Fibroblast of lung (primary cell): ENCODE results near the gene SPATA46. TPM values are rescaled to one million over a fixed set of nuclear protein-coding genes. Genes with fewer than 3 reads are reported as not detected.

Experiments used
- DNase-seq, 2 donors: peaks; one replicate each; pipeline versions ENCODE4 v3.0.0 to v3.0.0-alpha.2; 2010; ENCODE audit warnings: low read depth in 2 of 2
- H2AFZ ChIP-seq: 2 replicates; pipeline ENCODE4 v1.5.1; 2012; ENCODE audit warnings: low read length, control low read depth, inconsistent platforms
- H3K27ac ChIP-seq: 2 replicates; pipeline ENCODE4 v1.5.1; 2011; ENCODE audit warnings: low read length, control low read depth; ENCODE audit not compliant: insufficient read depth
- H3K27me3 ChIP-seq: 2 replicates; pipeline ENCODE4 v1.5.1; 2011; ENCODE audit warnings: mild to moderate bottlenecking, low read length; ENCODE audit not compliant: control insufficient read depth, insufficient read depth
- H3K36me3 ChIP-seq: 2 replicates; pipeline ENCODE4 v1.5.1; 2011; ENCODE audit warnings: low read length; ENCODE audit not compliant: control insufficient read depth, insufficient read depth
- H3K4me1 ChIP-seq: 2 replicates; pipeline ENCODE4 v1.5.1; 2011; ENCODE audit warnings: low read length; ENCODE audit not compliant: control insufficient read depth, insufficient read depth; ENCODE audit errors: extremely low read depth
- H3K4me2 ChIP-seq: 2 replicates; pipeline ENCODE4 v1.5.1; 2011; ENCODE audit warnings: low read length, control low read depth; ENCODE audit not compliant: insufficient read depth; ENCODE audit errors: extremely low read depth
- H3K4me3 ChIP-seq, 4 experiments: fragments of 200-600 bp in 1 of 4; sonication (generic) in 1 of 4; replicated peaks in 1 of 4; 2 replicates each; pipeline ENCODE4 v1.5.1; 2011 to 2016; ENCODE audit warnings: low read length in 4 of 4, low read depth in 3 of 4, mild to moderate bottlenecking in 3 of 4, control low read depth in 2 of 4, inconsistent platforms in 1 of 4, mixed read lengths in 1 of 4; ENCODE audit not compliant: insufficient read depth in 1 of 4; ENCODE audit errors: control extremely low read depth in 1 of 4
- H3K79me2 ChIP-seq: 2 replicates; pipeline ENCODE4 v1.5.1; 2012; ENCODE audit warnings: mild to moderate bottlenecking, low read length, inconsistent platforms; ENCODE audit not compliant: control insufficient read depth, insufficient read depth
- H3K9ac ChIP-seq: 2 replicates; pipeline ENCODE4 v1.5.1; 2011; ENCODE audit warnings: mild to moderate bottlenecking, low read length, control low read depth; ENCODE audit not compliant: insufficient read depth
- H3K9me3 ChIP-seq: 2 replicates; pipeline ENCODE4 v1.5.1; 2012; ENCODE audit warnings: low read depth, low read length; ENCODE audit not compliant: control insufficient read depth, insufficient read depth
- H4K20me1 ChIP-seq: 2 replicates; pipeline ENCODE4 v1.5.1; 2011; ENCODE audit warnings: low read length; ENCODE audit not compliant: control insufficient read depth, insufficient read depth; ENCODE audit errors: extremely low read depth
- EZH2 ChIP-seq: IDR thresholded peaks from 2 replicates; pipeline ENCODE4 v1.5.1; 2012; ENCODE audit warnings: low read length, control low read depth, mild to moderate bottlenecking; ENCODE audit errors: missing control alignments
- polyA plus RNA-seq, 2 donors: library from polyadenylated mRNA; depleted of rRNA in 1 of 2; stranded (reverse) in 1 of 2; unstranded in 1 of 2; fragments of >200 nt; gene quantifications; 2 replicates each; pipeline ENCODE4 v1.2.1, GENCODE V29; 2011 to 2012; ENCODE audit warnings: missing spikeins in 1 of 2
- total RNA-seq: library from RNA; depleted of rRNA; stranded (reverse); fragments of >200 nt; gene quantifications from 2 replicates; pipeline ENCODE4 v1.2.1, GENCODE V29; 2014
- TF ChIP-seq, protein P1 (sequence below), 2 donors: IDR thresholded peaks in 1 of 2; conservative IDR thresholded peaks in 1 of 2; 1 replicate in 1 of 2; 2 replicates in 1 of 2; pipeline ENCODE4 v1.5.1; 2011 to 2012; ENCODE audit warnings: low read length in 2 of 2, control low read depth in 1 of 2, inconsistent platforms in 1 of 2, low read depth in 1 of 2, mild to moderate bottlenecking in 1 of 2

Gene SPATA46
- total and polyA plus RNA-seq, 2 donors (not counting 1 experiment from before 2014, with no cell fraction given), result not detected

DNA sequence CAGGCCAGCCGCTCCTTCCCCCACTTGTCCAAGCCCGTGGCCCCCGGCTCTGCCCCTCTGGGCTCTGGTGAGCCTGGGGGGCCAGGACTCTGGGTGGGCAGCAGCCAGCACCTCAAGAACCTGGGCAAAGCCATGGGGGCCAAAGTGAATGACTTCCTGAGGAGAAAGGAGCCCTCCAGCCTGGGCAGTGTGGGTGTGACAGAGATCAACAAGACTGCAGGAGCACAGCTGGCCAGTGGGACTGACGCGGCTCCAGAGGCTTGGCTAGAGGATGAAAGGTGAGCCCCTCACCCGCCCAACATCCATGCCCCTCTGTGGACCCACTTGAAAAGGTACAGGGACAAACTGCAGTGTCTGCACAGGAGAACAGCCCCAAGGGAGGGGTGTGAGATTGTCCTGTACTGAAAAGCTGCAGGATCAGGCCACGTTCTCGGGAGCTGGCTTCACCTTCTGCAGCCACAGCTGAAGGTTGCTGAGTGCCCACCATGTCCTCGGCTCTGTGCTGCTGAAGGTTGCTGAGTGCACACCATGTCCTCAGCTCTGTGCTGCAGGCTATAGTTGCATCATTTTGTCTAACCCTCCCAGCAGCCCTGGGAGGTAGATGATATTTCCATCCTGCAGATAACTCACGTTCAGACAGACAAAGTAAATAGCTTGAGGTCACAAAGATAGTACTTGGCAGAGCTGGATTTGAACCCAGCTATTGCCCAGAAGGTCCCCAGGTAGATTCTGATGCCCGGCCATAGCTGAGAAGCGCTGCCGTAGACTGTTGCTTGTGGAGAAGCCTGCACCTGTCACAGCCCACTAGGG, 5.5 kb upstream of the SPATA46 start:
- Histone ChIP-seq H2AFZ (no peak overlapping the region), H3K9me3 (no peaks in the 10 kb centered on the region), H3K9ac (no peak overlapping the region), H3K36me3 (no peaks in the 10 kb centered on the region), H3K4me2 (no peak overlapping the region), H3K79me2 (no peaks in the 10 kb centered on the region), H3K27me3 (peaks cover 17% of the 10 kb centered on the region), H4K20me1 (no peaks in the 10 kb centered on the region), H3K27ac (no peak overlapping the region), H3K4me1 (no peaks in the 10 kb centered on the region), H3K4me3 (no peak overlapping the region)
- TF ChIP-seq, protein P1, sequence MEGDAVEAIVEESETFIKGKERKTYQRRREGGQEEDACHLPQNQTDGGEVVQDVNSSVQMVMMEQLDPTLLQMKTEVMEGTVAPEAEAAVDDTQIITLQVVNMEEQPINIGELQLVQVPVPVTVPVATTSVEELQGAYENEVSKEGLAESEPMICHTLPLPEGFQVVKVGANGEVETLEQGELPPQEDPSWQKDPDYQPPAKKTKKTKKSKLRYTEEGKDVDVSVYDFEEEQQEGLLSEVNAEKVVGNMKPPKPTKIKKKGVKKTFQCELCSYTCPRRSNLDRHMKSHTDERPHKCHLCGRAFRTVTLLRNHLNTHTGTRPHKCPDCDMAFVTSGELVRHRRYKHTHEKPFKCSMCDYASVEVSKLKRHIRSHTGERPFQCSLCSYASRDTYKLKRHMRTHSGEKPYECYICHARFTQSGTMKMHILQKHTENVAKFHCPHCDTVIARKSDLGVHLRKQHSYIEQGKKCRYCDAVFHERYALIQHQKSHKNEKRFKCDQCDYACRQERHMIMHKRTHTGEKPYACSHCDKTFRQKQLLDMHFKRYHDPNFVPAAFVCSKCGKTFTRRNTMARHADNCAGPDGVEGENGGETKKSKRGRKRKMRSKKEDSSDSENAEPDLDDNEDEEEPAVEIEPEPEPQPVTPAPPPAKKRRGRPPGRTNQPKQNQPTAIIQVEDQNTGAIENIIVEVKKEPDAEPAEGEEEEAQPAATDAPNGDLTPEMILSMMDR (conservative IDR thresholded peaks at IDR 0.05 in 1 of 2, IDR thresholded peaks at IDR 0.05 in 1 of 2; ENCODE audit: low read depth in 1 of 2, low read length in 2 of 2), result no peak
- TF ChIP-seq EZH2, result no peak
- DNase-seq, result no peak

GRCh38 chr1:162381383-162381782, 4.7 kb upstream of the SPATA46 start, which contains the start of gene C1orf226:
Gene C1orf226 (plus strand): TSS chr1:162381728. CDS start chr1:162381902, 174 bp downstream.
- DNase-seq, result peak in 1 of 2 donors; percentile 23
- no peaks in the 10 kb centered on the region for H3K4me1 ChIP-seq
- no peak within 1 kb of the TSS for H3K4me2 ChIP-seq
- H3K9ac ChIP-seq, result no peak within 1 kb of the TSS
- H3K9me3 ChIP-seq, result no peaks in the 10 kb centered on the region
- H3K27ac ChIP-seq, result no peak within 1 kb of the TSS
- no peaks in the 10 kb centered on the region for H4K20me1 ChIP-seq
- no peaks in the 10 kb centered on the region for H3K36me3 ChIP-seq
- H3K27me3 ChIP-seq, result peaks cover 17% of the 10 kb centered on the region
- no peak within 1 kb of the TSS for H2AFZ ChIP-seq
- TF ChIP-seq, protein P1 (conservative IDR thresholded peaks at IDR 0.05 in 1 of 2, IDR thresholded peaks at IDR 0.05 in 1 of 2; ENCODE audit: low read depth in 1 of 2, low read length in 2 of 2), result no peak
- TF ChIP-seq EZH2, result no peak
- H3K79me2 ChIP-seq, result no peaks in the 10 kb centered on the region
- H3K4me3 ChIP-seq, result no peak within 1 kb of the TSS

- peak in 1 of 2 donors; percentile 23 for DNase-seq
- Histone ChIP-seq H2AFZ (no peak overlapping the region), H3K9me3 (no peaks in the 10 kb centered on the region), H3K4me1 (no peaks in the 10 kb centered on the region), H3K36me3 (no peaks in the 10 kb centered on the region), H3K79me2 (no peaks in the 10 kb centered on the region), H3K9ac (no peak overlapping the region), H3K4me3 (no peak overlapping the region), H4K20me1 (no peaks in the 10 kb centered on the region), H3K27me3 (peaks cover 9% of the 10 kb centered on the region), H3K4me2 (no peak overlapping the region), H3K27ac (no peak overlapping the region)
- TF ChIP-seq EZH2, result no peak
- TF ChIP-seq, protein P1 (conservative IDR thresholded peaks at IDR 0.05 in 1 of 2, IDR thresholded peaks at IDR 0.05 in 1 of 2; ENCODE audit: low read depth in 1 of 2, low read length in 2 of 2), result no peak
These were observed 3.6 kb upstream of the SPATA46 start for GRCh38 chr1:162380061-162380846.
